ENCODE data around the gene COQ10A.

COQ10A gene

GRCh38 chr12:56234746-56235436 lies 31.9 kb upstream of the COQ10A start:
- DNase-seq (ENCODE audit: extremely low read depth, low read depth) = no peak
- TF ChIP-seq, protein P1, sequence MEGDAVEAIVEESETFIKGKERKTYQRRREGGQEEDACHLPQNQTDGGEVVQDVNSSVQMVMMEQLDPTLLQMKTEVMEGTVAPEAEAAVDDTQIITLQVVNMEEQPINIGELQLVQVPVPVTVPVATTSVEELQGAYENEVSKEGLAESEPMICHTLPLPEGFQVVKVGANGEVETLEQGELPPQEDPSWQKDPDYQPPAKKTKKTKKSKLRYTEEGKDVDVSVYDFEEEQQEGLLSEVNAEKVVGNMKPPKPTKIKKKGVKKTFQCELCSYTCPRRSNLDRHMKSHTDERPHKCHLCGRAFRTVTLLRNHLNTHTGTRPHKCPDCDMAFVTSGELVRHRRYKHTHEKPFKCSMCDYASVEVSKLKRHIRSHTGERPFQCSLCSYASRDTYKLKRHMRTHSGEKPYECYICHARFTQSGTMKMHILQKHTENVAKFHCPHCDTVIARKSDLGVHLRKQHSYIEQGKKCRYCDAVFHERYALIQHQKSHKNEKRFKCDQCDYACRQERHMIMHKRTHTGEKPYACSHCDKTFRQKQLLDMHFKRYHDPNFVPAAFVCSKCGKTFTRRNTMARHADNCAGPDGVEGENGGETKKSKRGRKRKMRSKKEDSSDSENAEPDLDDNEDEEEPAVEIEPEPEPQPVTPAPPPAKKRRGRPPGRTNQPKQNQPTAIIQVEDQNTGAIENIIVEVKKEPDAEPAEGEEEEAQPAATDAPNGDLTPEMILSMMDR (IDR thresholded peaks at IDR 0.05; ENCODE audit: low read depth, low read length) = no peak

DNA sequence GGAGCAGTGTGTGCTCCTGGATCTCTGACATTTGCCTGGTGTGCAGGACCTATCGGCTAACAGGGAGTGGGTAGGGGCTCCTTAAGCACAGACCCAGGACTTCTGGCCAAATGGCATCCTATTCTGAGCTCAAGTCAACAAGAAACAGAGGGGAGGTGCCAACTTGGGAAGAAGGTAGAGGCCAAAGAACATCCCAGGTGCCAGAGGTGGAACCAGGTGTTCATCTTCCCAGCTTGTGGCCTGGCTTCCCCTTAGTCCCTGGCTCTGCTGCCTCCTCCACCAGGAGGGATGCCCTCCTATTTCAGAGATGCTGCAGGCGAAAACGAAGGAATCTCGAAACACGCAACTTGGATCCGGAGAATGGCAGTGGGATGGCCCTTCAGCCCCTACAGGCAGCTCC lies 30.7 kb upstream of the COQ10A start:
- TF ChIP-seq, protein P1 (IDR thresholded peaks at IDR 0.05; ENCODE audit: low read depth, low read length) = no peak
- no peak for DNase-seq (ENCODE audit: extremely low read depth, low read depth)

DNA sequence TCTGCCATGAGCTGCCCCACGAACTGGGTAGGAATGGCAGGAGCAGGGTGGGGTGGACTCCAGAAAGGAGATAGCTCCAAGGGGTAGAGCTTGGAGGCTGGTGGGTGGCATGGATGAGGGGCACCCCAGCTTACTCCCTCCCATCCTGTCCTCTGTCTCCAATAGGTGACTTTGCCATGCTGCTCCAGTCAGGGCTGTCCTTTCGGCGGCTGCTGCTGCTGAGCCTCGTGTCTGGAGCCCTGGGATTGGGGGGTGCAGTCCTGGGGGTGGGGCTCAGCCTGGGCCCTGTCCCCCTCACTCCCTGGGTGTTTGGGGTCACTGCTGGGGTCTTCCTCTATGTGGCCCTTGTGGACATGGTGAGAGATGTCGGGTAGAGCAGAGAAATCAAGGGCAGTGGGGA lies 29.8 kb upstream of the COQ10A start:
- no peak for DNase-seq (ENCODE audit: extremely low read depth, low read depth)

DNA sequence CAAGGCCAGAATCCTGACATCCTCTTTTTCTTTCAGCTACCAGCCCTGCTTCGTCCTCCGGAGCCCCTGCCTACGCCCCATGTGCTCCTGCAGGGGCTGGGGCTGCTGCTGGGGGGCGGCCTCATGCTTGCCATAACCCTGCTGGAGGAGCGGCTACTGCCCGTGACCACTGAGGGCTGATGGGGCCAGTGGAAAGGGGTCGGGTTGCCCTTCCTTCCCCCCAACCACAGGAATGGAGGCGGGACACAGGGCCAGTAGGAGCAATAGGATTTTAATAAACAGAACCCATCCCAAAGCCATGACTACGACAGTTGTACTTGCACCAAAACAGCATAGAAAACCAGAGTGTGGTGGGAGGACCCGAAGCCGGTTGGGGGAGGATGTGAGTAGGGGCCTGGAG lies 29.2 kb upstream of the COQ10A start:
- DNase-seq (ENCODE audit: extremely low read depth, low read depth) = no peak
- TF ChIP-seq, protein P1 (IDR thresholded peaks at IDR 0.05; ENCODE audit: low read depth, low read length) = no peak

More for the DNA sequence above, 29.8 kb upstream of the COQ10A start:
- TF ChIP-seq, protein P1 (IDR thresholded peaks at IDR 0.05; ENCODE audit: low read depth, low read length) = no peak

DNA sequence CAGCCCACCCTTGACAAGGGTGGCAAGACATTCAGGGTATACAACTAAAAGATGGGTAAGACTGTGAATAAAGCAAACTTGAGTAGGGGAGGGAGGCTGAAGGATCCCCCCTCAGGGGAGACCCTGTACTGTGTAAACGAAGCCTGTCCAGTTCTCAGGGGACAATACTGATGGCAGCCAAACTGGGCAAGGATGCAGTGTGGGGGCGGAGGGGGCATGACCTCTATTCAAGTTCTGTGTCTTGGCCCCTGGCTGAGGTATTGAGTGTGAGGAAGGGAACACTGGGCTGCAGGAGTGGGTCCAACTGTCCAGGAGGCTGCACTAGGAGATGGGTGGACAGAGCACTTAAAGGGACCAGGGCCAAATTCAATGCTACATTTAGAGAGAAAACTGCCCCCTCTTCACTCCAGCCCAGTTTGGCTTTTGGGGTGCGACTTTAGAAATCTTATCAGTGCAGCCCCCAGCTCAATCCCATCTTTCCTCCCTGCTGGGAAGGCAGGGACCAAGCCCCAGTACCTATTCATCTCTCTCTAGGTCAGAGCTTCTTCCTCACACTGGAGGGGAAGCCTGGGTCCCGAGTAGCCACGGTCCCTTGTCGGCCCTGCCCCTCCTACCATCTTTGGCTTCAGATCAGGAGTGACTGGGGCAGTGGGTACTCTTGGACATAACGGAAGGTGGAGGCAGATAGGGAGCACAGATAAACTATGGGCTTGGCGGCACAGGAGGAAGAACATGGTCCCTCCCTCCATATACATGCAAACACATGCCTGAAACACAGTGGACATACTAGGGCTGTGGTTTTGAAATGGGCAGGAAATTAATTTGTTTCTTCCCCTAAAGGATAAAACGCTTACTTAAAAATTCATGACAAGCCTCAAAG lies 25.1 kb upstream of the COQ10A start:
- no peak for DNase-seq (ENCODE audit: extremely low read depth, low read depth)
- TF ChIP-seq, protein P1 (IDR thresholded peaks at IDR 0.05; ENCODE audit: low read depth, low read length) = no peak

- DNase-seq (ENCODE audit: extremely low read depth, low read depth) = no peak
- TF ChIP-seq, protein P1 (IDR thresholded peaks at IDR 0.05; ENCODE audit: low read depth, low read length) = no peak
Measured at GRCh38 chr12:56242986-56243385, 23.8 kb upstream of the COQ10A start.

- no peak for DNase-seq (ENCODE audit: extremely low read depth, low read depth)
- TF ChIP-seq, protein P1 (IDR thresholded peaks at IDR 0.05; ENCODE audit: low read depth, low read length) = no peak
Measured at GRCh38 chr12:56243731-56244181, 23.0 kb upstream of the COQ10A start.
